CD4-positive, alpha-beta memory T cell (primary cell): Measurements from ENCODE around the gene KPNA4. TPM values are rescaled to one million over a fixed set of nuclear protein-coding genes. Genes with fewer than 3 reads are reported as not detected.

Source experiments
- CTCF ChIA-PET: fragments of 350-600 bp; sonication (Branson Sonifier 250); formaldehyde crosslinking; loops from one replicate; lab custom pipeline; 2021; ENCODE audit warnings: inconsistent platforms; ENCODE audit not compliant: partially characterized antibody; lab: Charles Lee
- POLR2A ChIA-PET: fragments of 350-600 bp; sonication (Branson Sonifier 250); formaldehyde crosslinking; loops from one replicate; lab custom pipeline; 2021; ENCODE audit not compliant: partially characterized antibody; lab: Charles Lee
- DNase-seq, 5 donors: peaks; one replicate each; pipeline versions ENCODE4 v3.0.0 to v3.0.0-alpha.2; 2020 to 2022; ENCODE audit warnings: mixed read lengths in 1 of 5
- H3K27ac ChIP-seq: one replicate; pipeline ENCODE4 v1.7.0; 2013; ENCODE audit warnings: low read depth, low read length
- H3K27me3 ChIP-seq: 2 replicates; pipeline ENCODE4 v1.7.0; 2013; ENCODE audit warnings: mild to moderate bottlenecking, low read length, moderate library complexity; ENCODE audit not compliant: insufficient read depth
- H3K36me3 ChIP-seq: 2 replicates; pipeline ENCODE4 v1.7.0; 2013; ENCODE audit warnings: mild to moderate bottlenecking, low read length, moderate library complexity; ENCODE audit not compliant: insufficient read depth
- H3K4me1 ChIP-seq: 2 replicates; pipeline ENCODE4 v1.7.0; 2013; ENCODE audit warnings: mild to moderate bottlenecking, low read length, moderate library complexity; ENCODE audit not compliant: insufficient read depth
- H3K4me3 ChIP-seq, 2 donors: one replicate each; pipeline ENCODE4 v1.7.0; 2013; ENCODE audit warnings: low read length in 2 of 2, mild to moderate bottlenecking in 1 of 2
- H3K9me3 ChIP-seq, 2 donors: one replicate each; pipeline ENCODE4 v1.7.0; 2013; ENCODE audit warnings: low read length in 2 of 2, control low read depth in 1 of 2; ENCODE audit not compliant: control insufficient read depth in 1 of 2
- H3K27ac Mint-ChIP-seq, 7 donors: one replicate each; pipeline ENCODE4 v1.8.0; 2020 to 2021; ENCODE audit warnings: mixed read lengths in 7 of 7, mild to moderate bottlenecking in 6 of 7, inconsistent platforms in 3 of 7, moderate library complexity in 3 of 7
- H3K27me3 Mint-ChIP-seq, 2 donors: one replicate each; pipeline ENCODE4 v1.8.0; 2020 to 2021; ENCODE audit warnings: mixed read lengths in 2 of 2
- H3K36me3 Mint-ChIP-seq, 2 donors: one replicate each; pipeline ENCODE4 v1.8.0; 2020 to 2021; ENCODE audit warnings: mixed read lengths in 2 of 2, inconsistent platforms in 1 of 2, mild to moderate bottlenecking in 1 of 2
- H3K4me1 Mint-ChIP-seq, 4 donors: one replicate each; pipeline ENCODE4 v1.8.0; 2020 to 2021; ENCODE audit warnings: mixed read lengths in 4 of 4, mild to moderate bottlenecking in 1 of 4
- H3K4me3 Mint-ChIP-seq, 8 donors: one replicate each; pipeline ENCODE4 v1.8.0; 2020 to 2021; ENCODE audit warnings: mixed read lengths in 8 of 8, mild to moderate bottlenecking in 7 of 8, moderate library complexity in 6 of 8, inconsistent platforms in 3 of 8
- H3K9me3 Mint-ChIP-seq, 8 donors: one replicate each; pipeline ENCODE4 v1.8.0; 2020 to 2021; ENCODE audit warnings: mixed read lengths in 8 of 8, mild to moderate bottlenecking in 5 of 8, inconsistent platforms in 3 of 8, moderate library complexity in 1 of 8
- intact Hi-C: fragments of 100-400 bp; cut with micrococcal nuclease; formaldehyde crosslinking; loops from one replicate; pipeline ENCODE4 v1.15.1; 2023
- polyA plus RNA-seq, 2 donors: library from polyadenylated mRNA; unstranded; fragments of 300-500 nt; fragmentation: Illumina TruSeq; gene quantifications; one replicate each; pipeline ENCODE4 v1.2.3, GENCODE V29; 2021
- total RNA-seq, 2 experiments: library from RNA; stranded (reverse); gene quantifications; one replicate each; pipeline ENCODE4 v1.2.3, GENCODE V29; 2021

KPNA4 gene
- total and polyA plus RNA-seq, 4 experiments from 2014 or later, result 8.9 to 50.1 (median 28.3) TPM

- Histone ChIP-seq H3K36me3 (no peaks in the 10 kb centered on the region), H3K4me1 (peaks cover 32% of the 10 kb centered on the region), H3K27ac (no peak overlapping the region), H3K27me3 (no peaks in the 10 kb centered on the region), H3K9me3 (no peaks in the 10 kb centered on the region), H3K4me3 (no peak overlapping the region)
- no peak for DNase-seq
- Mint-ChIP-seq H3K36me3 (peaks cover 5 to 12% of the 10 kb centered on the region in 2 donors), H3K4me3 (peak overlapping the region in 7 of 8 donors; percentile 93 to 100 (median 97)), H3K27ac (peak overlapping the region in 3 of 7 donors; percentile 55 to 96 (median 92)), H3K4me1 (peaks cover 18 to 46% (median 30%) of the 10 kb centered on the region in 4 donors), H3K9me3 (no peaks in the 10 kb centered on the region), H3K27me3 (no peaks in the 10 kb centered on the region)
- intact Hi-C loops, result no loop called here
- POLR2A ChIA-PET, result interaction anchor here (1.1 to 3.5 kb wide), 5 partner anchors 8 to 1649 kb away, joined by 4 to 35 read pairs (median 7); partner anchors contain the start of genes IFT80, KPNA4, MFSD1 and SMC4
- CTCF ChIA-PET, result interaction anchor here (1.5 to 2.4 kb wide), 3 partner anchors 35 to 37 kb away, joined by 3 to 23 read pairs (median 4); no protein-coding TSS in a partner anchor
Measured at GRCh38 chr3:160450846-160451245, 114.5 kb downstream of the KPNA4 start.

DNA sequence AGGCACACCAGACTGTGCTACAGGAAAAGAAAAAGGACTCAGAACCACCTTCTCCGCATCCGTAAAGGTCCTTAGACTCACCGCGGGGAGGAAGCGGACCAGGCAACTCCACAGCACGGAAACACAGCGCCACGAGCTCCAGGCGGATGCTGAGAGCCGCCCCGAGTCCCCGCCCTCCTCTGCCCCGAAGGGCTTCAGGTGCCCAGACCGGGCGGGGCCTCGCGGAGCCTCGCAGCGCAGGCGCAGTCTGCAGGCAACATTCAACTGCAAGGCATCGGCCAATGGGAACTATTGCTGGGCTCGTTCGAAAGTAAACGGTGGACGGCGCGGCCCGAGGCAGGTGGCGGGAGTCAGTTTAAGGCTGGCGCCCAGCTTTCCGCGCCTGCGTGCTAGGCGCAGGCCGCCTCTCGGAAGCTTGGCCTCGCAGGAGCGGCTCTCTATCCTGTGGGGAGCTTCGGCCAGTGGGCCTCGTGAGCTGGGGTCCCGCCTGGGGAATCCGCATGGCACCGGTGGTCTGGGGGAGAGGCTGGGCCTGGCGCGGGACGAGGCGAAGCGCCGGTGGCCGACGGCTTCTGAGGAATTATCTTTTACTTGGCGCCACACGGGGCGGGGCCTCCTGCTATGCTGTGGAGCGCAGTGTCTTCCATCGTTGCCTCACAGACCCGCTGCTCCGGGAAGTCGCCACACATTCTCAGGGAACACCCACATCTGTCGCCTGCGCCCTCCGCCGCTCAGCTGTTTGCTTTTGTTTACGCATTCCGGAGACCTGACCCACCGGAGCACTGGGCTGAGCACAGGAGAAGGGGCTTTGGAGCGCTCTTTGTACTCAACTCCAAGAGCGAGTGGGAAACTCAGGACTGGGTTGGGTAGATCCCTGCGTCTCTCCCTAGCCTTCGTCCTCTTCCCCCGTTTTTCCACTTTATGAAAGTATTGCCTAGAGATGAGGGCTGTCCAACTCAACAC is 115.5 kb downstream of the KPNA4 start, which contains the start of gene TRIM59:
Gene TRIM59, minus strand, starts transcription at position 151 of the 963 bp plus-strand sequence. CDS start 10,603 bp downstream, outside the sequence.
- H3K27me3 ChIP-seq, result no peaks in the 10 kb centered on the region
- Mint-ChIP-seq H3K27ac (peak within 1 kb of the TSS; percentile 92 to 99 (median 97)), H3K9me3 (no peaks in the 10 kb centered on the region), H3K27me3 (no peaks in the 10 kb centered on the region), H3K4me1 (peaks cover 18 to 48% (median 33%) of the 10 kb centered on the region in 4 donors), H3K4me3 (peak within 1 kb of the TSS; percentile 93 to 100 (median 98)), H3K36me3 (peaks cover 7 to 16% of the 10 kb centered on the region in 2 donors)
- peak within 1 kb of the TSS; percentile 82 to 91 for H3K4me3 ChIP-seq
- CTCF ChIA-PET, result interaction anchor here (0.6 to 2.6 kb wide), 16 partner anchors 9 to 461 kb away, joined by 3 to 23 read pairs (median 4); partner anchors contain the start of genes IL12A and PPM1L
- POLR2A ChIA-PET, result interaction anchor here (0.7 to 3.5 kb wide), 22 partner anchors 9 to 1648 kb away, joined by 3 to 35 read pairs (median 5); partner anchors contain the start of genes IFT80, KPNA4, MFSD1 and PPM1L
- H3K9me3 ChIP-seq, result no peaks in the 10 kb centered on the region
- H3K4me1 ChIP-seq, result peaks cover 35% of the 10 kb centered on the region
- peak within 1 kb of the TSS; percentile 81 for H3K27ac ChIP-seq
- peak; percentile 93 to 98 (median 97) for DNase-seq
- H3K36me3 ChIP-seq, result no peaks in the 10 kb centered on the region
- intact Hi-C loops, result loop anchor here (1.0 to 2.0 kb wide), 4 partner anchors 51 to 771 kb away; partner anchors contain the start of genes IFT80, KPNA4, NMD3 and SMC4

DNA sequence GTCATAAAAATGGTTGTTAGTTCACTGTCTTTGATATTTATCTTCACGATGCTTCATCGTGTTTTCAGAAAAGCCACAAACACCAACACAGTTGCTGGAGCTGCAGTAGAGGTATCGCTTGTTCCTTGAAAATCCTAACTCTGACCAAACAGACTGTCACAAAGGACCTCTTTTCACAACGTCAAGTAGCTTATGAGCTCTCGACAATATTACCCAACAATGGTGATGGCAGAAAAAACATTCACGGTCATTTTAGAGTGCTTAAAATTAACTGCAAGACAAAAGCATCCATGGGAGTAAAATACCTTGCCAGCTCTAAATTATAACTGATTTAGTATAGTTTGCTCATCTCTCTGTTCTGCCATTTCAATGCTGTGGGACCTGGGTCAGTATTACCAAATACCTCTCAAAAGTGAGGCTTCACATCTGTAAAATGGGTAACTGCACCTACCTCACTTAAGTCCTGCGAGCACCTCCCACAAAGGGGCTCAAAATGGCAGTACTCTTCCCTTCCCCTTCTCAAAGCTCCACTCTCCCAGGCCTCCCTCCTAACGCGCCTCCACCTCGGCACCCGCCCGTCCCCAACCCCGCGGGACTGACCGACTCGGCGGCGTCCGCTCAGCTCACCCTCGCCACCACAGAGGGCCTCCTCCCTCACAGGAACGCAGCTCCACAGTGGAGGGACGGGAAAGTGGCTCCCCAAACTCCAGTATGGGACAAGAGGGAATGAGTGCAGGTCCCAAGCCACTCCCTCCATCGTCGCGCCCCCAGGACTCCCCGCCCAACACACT is 116.3 kb downstream of the KPNA4 start:
- no peak for DNase-seq
- POLR2A ChIA-PET, result interaction anchor here (1.0 to 3.5 kb wide), 20 partner anchors 9 to 1647 kb away, joined by 3 to 35 read pairs (median 6); partner anchors contain the start of genes IFT80, KPNA4, MFSD1 and PPM1L
- H3K4me3 ChIP-seq, result peak overlapping the region; percentile 82 to 91
- Mint-ChIP-seq H3K27me3 (no peaks in the 10 kb centered on the region), H3K27ac (peak overlapping the region; percentile 92 to 99 (median 97)), H3K4me3 (peak overlapping the region; percentile 93 to 100 (median 98)), H3K36me3 (peaks cover 13 to 16% of the 10 kb centered on the region in 2 donors), H3K4me1 (peaks cover 23 to 54% (median 38%) of the 10 kb centered on the region in 4 donors), H3K9me3 (no peaks in the 10 kb centered on the region)
- H3K27ac ChIP-seq, result peak overlapping the region; percentile 81
- CTCF ChIA-PET, result interaction anchor here (0.8 to 2.6 kb wide), 14 partner anchors 9 to 460 kb away, joined by 3 to 23 read pairs (median 4); partner anchors contain the start of genes IL12A and PPM1L
- H3K4me1 ChIP-seq, result peaks cover 42% of the 10 kb centered on the region
- H3K36me3 ChIP-seq, result no peaks in the 10 kb centered on the region
- H3K27me3 ChIP-seq, result no peaks in the 10 kb centered on the region
- H3K9me3 ChIP-seq, result no peaks in the 10 kb centered on the region
- intact Hi-C loops, result loop anchor here (1.0 to 2.0 kb wide), 4 partner anchors 50 to 772 kb away; partner anchors contain the start of genes IFT80, KPNA4, NMD3 and SMC4

DNA sequence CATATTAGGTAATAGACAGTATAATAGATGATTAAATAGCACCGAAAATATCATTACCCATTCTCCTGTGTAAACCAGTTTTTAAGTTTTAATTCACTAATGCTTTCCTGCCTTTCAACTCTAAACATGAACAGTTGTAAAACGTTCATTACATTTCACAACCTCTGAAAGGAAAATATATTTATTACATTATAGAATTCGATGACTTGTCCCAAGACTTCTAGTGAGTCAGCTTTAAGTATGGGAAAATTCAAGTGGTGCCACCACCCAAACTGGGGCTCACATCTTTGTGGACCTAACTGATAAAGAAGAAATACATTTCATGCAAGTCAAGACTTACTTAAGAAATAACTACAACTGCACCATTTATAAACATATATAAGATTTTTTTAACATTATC is 117.8 kb downstream of the KPNA4 start:
- no peaks in the 10 kb centered on the region for H3K9me3 Mint-ChIP-seq
- intact Hi-C loops, result no loop called here
- peaks cover 13 to 18% of the 10 kb centered on the region in 2 donors for H3K36me3 Mint-ChIP-seq
- no peaks in the 10 kb centered on the region for H3K27me3 Mint-ChIP-seq
- Histone ChIP-seq H3K4me3 (no peak overlapping the region), H3K4me1 (peaks cover 42% of the 10 kb centered on the region), H3K9me3 (no peaks in the 10 kb centered on the region), H3K27ac (no peak overlapping the region), H3K36me3 (no peaks in the 10 kb centered on the region), H3K27me3 (no peaks in the 10 kb centered on the region)
- peak overlapping the region in 5 of 8 donors; percentile 21 to 96 (median 40) for H3K4me3 Mint-ChIP-seq
- DNase-seq, result no peak
- ChIA-PET POLR2A (interaction anchor here (3.2 kb wide), 1 partner anchor 49 kb away, joined by 35 read pairs; the partner anchor contains the start of genes IFT80 and SMC4), CTCF (interaction anchor here (0.8 to 2.6 kb wide), 3 partner anchors 12 to 32 kb away, joined by 3 to 17 read pairs (median 3); no protein-coding TSS in a partner anchor)
- peaks cover 23 to 54% (median 40%) of the 10 kb centered on the region in 4 donors for H3K4me1 Mint-ChIP-seq
- peak overlapping the region in 2 of 7 donors; percentile 18 to 57 for H3K27ac Mint-ChIP-seq

- Mint-ChIP-seq H3K4me1 (peaks cover 24 to 61% (median 43%) of the 10 kb centered on the region in 4 donors), H3K36me3 (peaks cover 13 to 23% of the 10 kb centered on the region in 2 donors), H3K27ac (peak overlapping the region in 1 of 7 donors; percentile 12), H3K4me3 (peak overlapping the region in 6 of 8 donors; percentile 2 to 81 (median 64)), H3K9me3 (no peaks in the 10 kb centered on the region), H3K27me3 (no peaks in the 10 kb centered on the region)
- Histone ChIP-seq H3K36me3 (no peaks in the 10 kb centered on the region), H3K9me3 (no peaks in the 10 kb centered on the region), H3K27ac (no peak overlapping the region), H3K27me3 (no peaks in the 10 kb centered on the region), H3K4me3 (no peak overlapping the region), H3K4me1 (peaks cover 42% of the 10 kb centered on the region)
- CTCF ChIA-PET, result interaction anchor here (1.3 kb wide), 2 partner anchors 31 to 33 kb away, joined by 3 to 4 read pairs; no protein-coding TSS in a partner anchor
- intact Hi-C loops, result no loop called here
- POLR2A ChIA-PET, result interaction anchor here (1.8 kb wide), 1 partner anchor 10 kb away, joined by 6 read pairs; no protein-coding TSS in a partner anchor
- DNase-seq, result no peak
Measured at GRCh38 chr3:160446522-160447056, 118.8 kb downstream of the KPNA4 start.

GRCh38 chr3:160445854-160446253 is 119.5 kb downstream of the KPNA4 start:
- Mint-ChIP-seq H3K27ac (peak overlapping the region in 4 of 7 donors; percentile 3 to 60 (median 15)), H3K36me3 (peaks cover 16 to 25% of the 10 kb centered on the region in 2 donors), H3K4me3 (peak overlapping the region in 4 of 8 donors; percentile 7 to 43 (median 25)), H3K4me1 (peaks cover 24 to 65% (median 44%) of the 10 kb centered on the region in 4 donors), H3K27me3 (no peaks in the 10 kb centered on the region), H3K9me3 (no peaks in the 10 kb centered on the region)
- DNase-seq, result no peak
- POLR2A ChIA-PET, result interaction anchor here (1.8 kb wide), 1 partner anchor 9 kb away, joined by 6 read pairs; no protein-coding TSS in a partner anchor
- intact Hi-C loops, result no loop called here
- Histone ChIP-seq H3K27me3 (no peaks in the 10 kb centered on the region), H3K4me3 (no peak overlapping the region), H3K4me1 (peaks cover 47% of the 10 kb centered on the region), H3K9me3 (no peaks in the 10 kb centered on the region), H3K36me3 (no peaks in the 10 kb centered on the region), H3K27ac (no peak overlapping the region)
- CTCF ChIA-PET, result interaction anchor here (1.3 kb wide), 1 partner anchor 32 kb away, joined by 4 read pairs; no protein-coding TSS in a partner anchor
